ENCODE results near the gene THSD4. TPM values are rescaled to one million over a fixed set of nuclear protein-coding genes. Genes with fewer than 3 reads are reported as not detected.

The THSD4 gene
- total and polyA plus RNA-seq, 2 of the 4 experiments (the other 2 are of a cell fraction): 25.5 to 31.1 TPM

- Histone ChIP-seq H4K20me1 (ENCODE audit: insufficient read depth, low read length) (no peaks in the 10 kb centered on the region), H4K91ac (ENCODE audit: insufficient read depth, low read depth, low read length) (no peak overlapping the region; the same call in 1 of the 2 replicates), H3K4me3 (ENCODE audit: insufficient read depth, low read depth, low read length) (no peak overlapping the region), H3K36me3 (ENCODE audit: control insufficient read depth, insufficient read depth, low read length) (peaks cover 6% of the 10 kb centered on the region), H3K9me3 (ENCODE audit: control insufficient read depth, insufficient read depth, low read length) (no peaks in the 10 kb centered on the region), H3K9me1 (ENCODE audit: insufficient read depth, low read length) (peaks cover 16% of the 10 kb centered on the region), H2BK120ac (ENCODE audit: low read depth, low read length) (no peak overlapping the region), H3K4me2 (ENCODE audit: low read depth, low read length) (no peak overlapping the region), H2BK20ac (ENCODE audit: low read depth, low read length) (no peak overlapping the region), H2AK5ac (ENCODE audit: low read depth, low read length) (no peak overlapping the region), H3K27me3 (ENCODE audit: control insufficient read depth, insufficient read depth, low read length) (no peaks in the 10 kb centered on the region), H2AK9ac (replicated peaks; ENCODE audit: low read depth, low read length, poor library complexity) (no peak overlapping the region), H3K4ac (ENCODE audit: low read depth, low read length) (no peak overlapping the region), H3K14ac (replicated peaks; ENCODE audit: low read depth, low read length) (no peak overlapping the region), H2BK5ac (ENCODE audit: low read depth, low read length, poor library complexity, severe bottlenecking) (no peak overlapping the region), H3K9ac (ENCODE audit: low read depth, low read length) (no peak overlapping the region), H4K8ac (ENCODE audit: low read depth in 2 of 2, low read length in 2 of 2) (no peak overlapping the region), H4K5ac (ENCODE audit: low read depth, low read length) (no peak overlapping the region), H2AFZ (replicated peaks; ENCODE audit: low read length, poor library complexity) (no peak overlapping the region), H3K56ac (ENCODE audit: extremely low read depth, insufficient read depth, low read length) (no peak overlapping the region), H3K23ac (ENCODE audit: low read depth, low read length) (no peak overlapping the region), H3K79me1 (ENCODE audit: low read depth in 1 of 2, low read length in 2 of 2) (no peaks in the 10 kb centered on the region), H3K27ac (ENCODE audit: insufficient read depth, low read length) (no peak overlapping the region), H3K4me1 (ENCODE audit: control insufficient read depth, insufficient read depth, low read length) (peaks cover 16% of the 10 kb centered on the region), H3K18ac (ENCODE audit: low read depth, low read length) (no peak overlapping the region), H2BK15ac (ENCODE audit: low read depth, low read length) (no peak overlapping the region)
- dilution Hi-C loops (cut with HindIII; ENCODE audit: low sequenced_read_pairs, unreplicated experiment) (no loop called here), intact Hi-C loops (cut with micrococcal nuclease) (no loop called here), in situ Hi-C loops (cut with MboI; ENCODE audit: low sequenced_read_pairs) (no loop called here)
- ATAC-seq (ENCODE audit: low read depth): no peak
- no peak for DNase-seq
- ChIA-PET CTCF (no interaction called here), POLR2A (ENCODE audit: unreplicated experiment) (no interaction called here)
- TF ChIP-seq NFE2L2 (IDR thresholded peaks at IDR 0.05; ENCODE audit: low read depth, low read length) (no peak), MXI1 (IDR thresholded peaks at IDR 0.05; ENCODE audit: borderline replicate concordance, low read depth, low read length) (no peak), RAD21 (IDR thresholded peaks at IDR 0.05; ENCODE audit: low read length) (no peak), RCOR1 (IDR thresholded peaks at IDR 0.05; ENCODE audit: insufficient replicate concordance, low read length) (no peak), BHLHE40 (IDR thresholded peaks at IDR 0.05; ENCODE audit: low read depth, low read length) (no peak), FOS (IDR thresholded peaks at IDR 0.05; ENCODE audit: low read depth, low read length) (no peak), RFX5 (IDR thresholded peaks at IDR 0.05; ENCODE audit: low read depth, low read length) (no peak), CHD1 (IDR thresholded peaks at IDR 0.05; ENCODE audit: low read depth, low read length) (no peak), USF2 (IDR thresholded peaks at IDR 0.05; ENCODE audit: low read depth, low read length) (no peak), CEBPB (IDR thresholded peaks at IDR 0.05; ENCODE audit: low read depth, low read length) (no peak), SMC3 (IDR thresholded peaks at IDR 0.05; ENCODE audit: low read depth, low read length) (no peak), MAZ (IDR thresholded peaks at IDR 0.05; ENCODE audit: borderline replicate concordance, low read depth, low read length) (no peak), POLR2A (IDR thresholded peaks at IDR 0.05; ENCODE audit: low read depth, low read length) (no peak)
- TF ChIP-seq, protein P1, sequence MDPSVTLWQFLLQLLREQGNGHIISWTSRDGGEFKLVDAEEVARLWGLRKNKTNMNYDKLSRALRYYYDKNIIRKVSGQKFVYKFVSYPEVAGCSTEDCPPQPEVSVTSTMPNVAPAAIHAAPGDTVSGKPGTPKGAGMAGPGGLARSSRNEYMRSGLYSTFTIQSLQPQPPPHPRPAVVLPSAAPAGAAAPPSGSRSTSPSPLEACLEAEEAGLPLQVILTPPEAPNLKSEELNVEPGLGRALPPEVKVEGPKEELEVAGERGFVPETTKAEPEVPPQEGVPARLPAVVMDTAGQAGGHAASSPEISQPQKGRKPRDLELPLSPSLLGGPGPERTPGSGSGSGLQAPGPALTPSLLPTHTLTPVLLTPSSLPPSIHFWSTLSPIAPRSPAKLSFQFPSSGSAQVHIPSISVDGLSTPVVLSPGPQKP (IDR thresholded peaks at IDR 0.05; ENCODE audit: borderline replicate concordance, low read depth, low read length): no peak
- WGBS, 2 experiments (ENCODE audit: extremely low coverage in 2 of 2, insufficient read length in 1 of 2): no CpG with 5 or more reads among the region's 10 CpGs
- BruUV-seq (replicated peaks): no TSS peak
Measured at GRCh38 chr15:71782422-71783165, 667.3 kb downstream of the THSD4 start.

Data from IMR-90 (cell line).